Measurements from ENCODE around the gene CSF2.
"Not testable (repeated sequence)": the region's sequence is repeated elsewhere in the genome, so short reads cannot be mapped to it uniquely, and the experiment has no call there.

The CSF2 gene

GRCh38 chr5:132109494-132110053, 36.0 kb downstream of the CSF2 start:
- no peak for DNase-seq

- no peak for DNase-seq
Observed at GRCh38 chr5:132110195-132110594, 36.6 kb downstream of the CSF2 start.

- DNase-seq, result no peak
Observed at GRCh38 chr5:132110930-132111329, 37.3 kb downstream of the CSF2 start.

- no peak for DNase-seq
Observed at GRCh38 chr5:132112111-132112510, 38.5 kb downstream of the CSF2 start.

- DNase-seq, result no peak
Observed at GRCh38 chr5:132114150-132115121, 40.8 kb downstream of the CSF2 start.

- DNase-seq, result no peak
Observed at GRCh38 chr5:132115375-132115774, 41.8 kb downstream of the CSF2 start.

- no peak for DNase-seq
Observed at GRCh38 chr5:132116072-132116471, 42.5 kb downstream of the CSF2 start.

- DNase-seq, result not testable (repeated sequence)
Observed at GRCh38 chr5:132116909-132117489, 43.4 kb downstream of the CSF2 start.

- DNase-seq, result not testable (repeated sequence)
Observed at GRCh38 chr5:132120717-132121116, 47.1 kb downstream of the CSF2 start.

GRCh38 chr5:132122971-132123370, 49.4 kb downstream of the CSF2 start:
- DNase-seq, result not testable (repeated sequence)

GRCh38 chr5:132123578-132123977, 50.0 kb downstream of the CSF2 start:
- DNase-seq, result not testable (repeated sequence)
